ENCODE data around the gene MAT2A.

DNA sequence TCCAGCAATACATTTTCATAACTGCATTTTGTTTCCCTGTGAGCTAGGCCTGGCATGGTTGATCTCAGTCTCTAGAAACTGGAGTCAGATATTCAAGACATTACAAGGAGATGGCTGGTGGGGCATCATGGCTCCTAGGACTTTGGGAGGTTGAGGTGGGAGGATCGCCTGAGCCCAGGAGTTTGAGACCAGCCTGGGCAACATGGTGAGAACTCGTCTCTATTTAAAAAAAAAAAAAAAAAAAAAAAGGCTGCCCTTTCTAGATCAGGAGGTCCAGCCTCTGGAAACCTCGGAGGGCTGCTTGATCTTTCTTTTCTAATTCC lies 38.1 kb downstream of the MAT2A start:
- no peak for TF ChIP-seq POLR2A (IDR thresholded peaks at IDR 0.05)
- TF ChIP-seq, protein P1, sequence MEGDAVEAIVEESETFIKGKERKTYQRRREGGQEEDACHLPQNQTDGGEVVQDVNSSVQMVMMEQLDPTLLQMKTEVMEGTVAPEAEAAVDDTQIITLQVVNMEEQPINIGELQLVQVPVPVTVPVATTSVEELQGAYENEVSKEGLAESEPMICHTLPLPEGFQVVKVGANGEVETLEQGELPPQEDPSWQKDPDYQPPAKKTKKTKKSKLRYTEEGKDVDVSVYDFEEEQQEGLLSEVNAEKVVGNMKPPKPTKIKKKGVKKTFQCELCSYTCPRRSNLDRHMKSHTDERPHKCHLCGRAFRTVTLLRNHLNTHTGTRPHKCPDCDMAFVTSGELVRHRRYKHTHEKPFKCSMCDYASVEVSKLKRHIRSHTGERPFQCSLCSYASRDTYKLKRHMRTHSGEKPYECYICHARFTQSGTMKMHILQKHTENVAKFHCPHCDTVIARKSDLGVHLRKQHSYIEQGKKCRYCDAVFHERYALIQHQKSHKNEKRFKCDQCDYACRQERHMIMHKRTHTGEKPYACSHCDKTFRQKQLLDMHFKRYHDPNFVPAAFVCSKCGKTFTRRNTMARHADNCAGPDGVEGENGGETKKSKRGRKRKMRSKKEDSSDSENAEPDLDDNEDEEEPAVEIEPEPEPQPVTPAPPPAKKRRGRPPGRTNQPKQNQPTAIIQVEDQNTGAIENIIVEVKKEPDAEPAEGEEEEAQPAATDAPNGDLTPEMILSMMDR (IDR thresholded peaks at IDR 0.05): no peak
